Middle frontal gyrus (tissue), 1 donor: ENCODE results near the gene ZMYND12.

ENCODE experiments used
- DNase-seq: peaks from one replicate; pipeline ENCODE4 v3.0.0-alpha.2; 2015; ENCODE audit warnings: low spot score; ENCODE audit errors: extremely low spot score

The ZMYND12 gene

GRCh38 chr1:42442662-42443061, 13.2 kb downstream of the ZMYND12 start:
- DNase-seq = no peak

GRCh38 chr1:42439940-42440339, 15.9 kb downstream of the ZMYND12 start:
- no peak for DNase-seq

- no peak for DNase-seq
Observed at GRCh38 chr1:42434340-42434739, 21.5 kb downstream of the ZMYND12 start.

- DNase-seq = no peak
Observed at GRCh38 chr1:42433369-42433768, 22.5 kb downstream of the ZMYND12 start.

- no peak for DNase-seq
Observed at GRCh38 chr1:42432714-42433113, 23.1 kb downstream of the ZMYND12 start.

- DNase-seq = no peak
Observed at GRCh38 chr1:42431514-42431913, 24.3 kb downstream of the ZMYND12 start.

GRCh38 chr1:42430286-42431135, 25.3 kb downstream of the ZMYND12 start:
- no peak for DNase-seq

GRCh38 chr1:42429603-42430002, 26.2 kb downstream of the ZMYND12 start:
- DNase-seq = no peak

GRCh38 chr1:42427240-42427639, 28.6 kb downstream of the ZMYND12 start:
- no peak for DNase-seq

- no peak for DNase-seq
Observed at GRCh38 chr1:42424201-42424600, 31.6 kb downstream of the ZMYND12 start.

- DNase-seq = no peak
Observed at GRCh38 chr1:42423681-42424080, 32.1 kb downstream of the ZMYND12 start.

- no peak for DNase-seq
Observed at GRCh38 chr1:42422737-42423136, 33.1 kb downstream of the ZMYND12 start.

GRCh38 chr1:42420911-42421585, 34.8 kb downstream of the ZMYND12 start:
- peak; percentile 34 for DNase-seq

GRCh38 chr1:42420121-42420520, 35.7 kb downstream of the ZMYND12 start:
- peak; percentile 59 for DNase-seq

GRCh38 chr1:42419126-42419821, 36.5 kb downstream of the ZMYND12 start:
- DNase-seq = no peak

GRCh38 chr1:42418516-42418915, 37.3 kb downstream of the ZMYND12 start:
- no peak for DNase-seq

- DNase-seq = no peak
Observed at GRCh38 chr1:42417166-42417565, 38.7 kb downstream of the ZMYND12 start.

- no peak for DNase-seq
Observed at GRCh38 chr1:42414551-42415496, 41.0 kb downstream of the ZMYND12 start.

GRCh38 chr1:42403880-42404400, 51.9 kb downstream of the ZMYND12 start:
- no peak for DNase-seq

GRCh38 chr1:42399315-42400100, 56.3 kb downstream of the ZMYND12 start:
- DNase-seq = no peak
